ENCODE measurements around the gene KIAA0513. TPM values are rescaled to one million over a fixed set of nuclear protein-coding genes. Genes with fewer than 3 reads are reported as not detected.
A peak's percentile ranks its signal among the peaks of the same experiment; 100 is the strongest.

The KIAA0513 gene
- total and polyA plus RNA-seq, 2 of the 13 experiments (the other 11 are each of a cell fraction or from before 2014, with no cell fraction given): 1.8 TPM

- TF ChIP-seq TCF12 (IDR thresholded peaks at IDR 0.05) (no peak), TCF12 (CRISPR knock-in tag; IDR thresholded peaks at IDR 0.05) (peak; percentile 20; the same call in 1 of the 2 replicates), NCOA5 (CRISPR knock-in tag; IDR thresholded peaks at IDR 0.05) (no peak), KLF12 (CRISPR knock-in tag; IDR thresholded peaks at IDR 0.05; ENCODE audit: borderline replicate concordance) (no peak), TBX3 (IDR thresholded peaks at IDR 0.05; ENCODE audit: borderline replicate concordance) (no peak), ZUFSP (CRISPR knock-in tag; IDR thresholded peaks at IDR 0.05; ENCODE audit: borderline replicate concordance) (no peak), NFE2L1 (CRISPR knock-in tag; IDR thresholded peaks at IDR 0.05; ENCODE audit: borderline replicate concordance) (0 out of 2 replicates have a peak, but pooled peaks have one; percentile 59), ZSCAN22 (CRISPR knock-in tag; IDR thresholded peaks at IDR 0.05) (no peak), FOXO4 (CRISPR knock-in tag; conservative IDR thresholded peaks at IDR 0.05) (no peak), HNF1B (CRISPR knock-in tag; IDR thresholded peaks at IDR 0.05) (peak; percentile 90), MYNN (CRISPR knock-in tag; IDR thresholded peaks at IDR 0.05; ENCODE audit: low read depth) (peak; percentile 87; the same call in 1 of the 2 replicates), NR2C2 (CRISPR knock-in tag; IDR thresholded peaks at IDR 0.05; ENCODE audit: borderline replicate concordance) (peak; percentile 99), SMAD3 (CRISPR knock-in tag; IDR thresholded peaks at IDR 0.05) (peak; percentile 64), ZNF773 (CRISPR knock-in tag; IDR thresholded peaks at IDR 0.05; ENCODE audit: borderline replicate concordance) (0 out of 2 replicates have a peak, but pooled peaks have one; percentile 46), ZNF333 (CRISPR knock-in tag; IDR thresholded peaks at IDR 0.05; ENCODE audit: borderline replicate concordance) (peak; percentile 69; the same call in 1 of the 2 replicates), ZFP36 (IDR thresholded peaks at IDR 0.05; ENCODE audit: borderline replicate concordance, low read depth, low read length, partially characterized antibody) (no peak), HES4 (CRISPR knock-in tag; IDR thresholded peaks at IDR 0.05; ENCODE audit: borderline replicate concordance) (peak; percentile 20; the same call in 1 of the 2 replicates), ZNF678 (CRISPR knock-in tag; IDR thresholded peaks at IDR 0.05) (no peak), ZNF597 (CRISPR knock-in tag; IDR thresholded peaks at IDR 0.05) (no peak), ATAD3A (CRISPR knock-in tag; IDR thresholded peaks at IDR 0.05) (no peak), SIN3A (IDR thresholded peaks at IDR 0.05; ENCODE audit: borderline replicate concordance, low read depth, low read length) (0 out of 2 replicates have a peak, but pooled peaks have one; percentile 37), ZNF143 (CRISPR knock-in tag; IDR thresholded peaks at IDR 0.05) (peak; percentile 45)
Measured at GRCh38 chr16:85010931-85011845, 16.4 kb upstream of the KIAA0513 start, which contains the start of gene ZDHHC7 (continued).

Measured in HepG2 (cell line).